ENCODE measurements around the gene CEMIP.

Gene CEMIP

GRCh38 chr15:80778621-80778963 lies 578 bp upstream of the CEMIP start:
- H3K79me2 ChIP-seq (ENCODE audit: insufficient read depth, low read length), result no peaks in the 10 kb centered on the region
- TF ChIP-seq, protein P1, sequence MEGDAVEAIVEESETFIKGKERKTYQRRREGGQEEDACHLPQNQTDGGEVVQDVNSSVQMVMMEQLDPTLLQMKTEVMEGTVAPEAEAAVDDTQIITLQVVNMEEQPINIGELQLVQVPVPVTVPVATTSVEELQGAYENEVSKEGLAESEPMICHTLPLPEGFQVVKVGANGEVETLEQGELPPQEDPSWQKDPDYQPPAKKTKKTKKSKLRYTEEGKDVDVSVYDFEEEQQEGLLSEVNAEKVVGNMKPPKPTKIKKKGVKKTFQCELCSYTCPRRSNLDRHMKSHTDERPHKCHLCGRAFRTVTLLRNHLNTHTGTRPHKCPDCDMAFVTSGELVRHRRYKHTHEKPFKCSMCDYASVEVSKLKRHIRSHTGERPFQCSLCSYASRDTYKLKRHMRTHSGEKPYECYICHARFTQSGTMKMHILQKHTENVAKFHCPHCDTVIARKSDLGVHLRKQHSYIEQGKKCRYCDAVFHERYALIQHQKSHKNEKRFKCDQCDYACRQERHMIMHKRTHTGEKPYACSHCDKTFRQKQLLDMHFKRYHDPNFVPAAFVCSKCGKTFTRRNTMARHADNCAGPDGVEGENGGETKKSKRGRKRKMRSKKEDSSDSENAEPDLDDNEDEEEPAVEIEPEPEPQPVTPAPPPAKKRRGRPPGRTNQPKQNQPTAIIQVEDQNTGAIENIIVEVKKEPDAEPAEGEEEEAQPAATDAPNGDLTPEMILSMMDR (IDR thresholded peaks at IDR 0.05; ENCODE audit: insufficient read depth, low read length, poor library complexity, severe bottlenecking), result no peak
- no peak for TF ChIP-seq EZH2phosphoT487 (conservative IDR thresholded peaks at IDR 0.05; ENCODE audit: low read length)
- H2AFZ ChIP-seq (ENCODE audit: low read depth, low read length, severe bottlenecking), result no peak overlapping the region
- no peaks in the 10 kb centered on the region for H4K20me1 ChIP-seq (ENCODE audit: low read depth, low read length)
- no peak overlapping the region for H3K27ac ChIP-seq (ENCODE audit: low read depth, low read length)
- no peaks in the 10 kb centered on the region for H3K9me2 ChIP-seq (replicated peaks; ENCODE audit: insufficient read depth, low read length)
- no peak overlapping the region for H3K9ac ChIP-seq (ENCODE audit: low read length)
- no peaks in the 10 kb centered on the region for H3K9me3 ChIP-seq (ENCODE audit: insufficient read depth, low read length)
- no peaks in the 10 kb centered on the region for H3F3A ChIP-seq (ENCODE audit: insufficient read depth)
- no peaks in the 10 kb centered on the region for H3K27me3 ChIP-seq (ENCODE audit: low read length)
- H3K36me3 ChIP-seq (ENCODE audit: low read length), result no peaks in the 10 kb centered on the region
- no peak overlapping the region for H3K4me2 ChIP-seq (ENCODE audit: low read depth, low read length, poor library complexity, severe bottlenecking)
- no peak overlapping the region for H3K4me3 ChIP-seq (ENCODE audit: insufficient read depth, low read length, poor library complexity, severe bottlenecking)

GRCh38 chr15:80779658-80780415 lies 667 bp downstream of the CEMIP start:
- Histone ChIP-seq H4K20me1 (ENCODE audit: low read depth, low read length) (no peaks in the 10 kb centered on the region), H3K4me3 (ENCODE audit: insufficient read depth, low read length, poor library complexity, severe bottlenecking) (no peak overlapping the region), H3K27me3 (ENCODE audit: low read length) (no peaks in the 10 kb centered on the region), H3K9ac (ENCODE audit: low read length) (no peak overlapping the region), H3F3A (ENCODE audit: insufficient read depth) (no peaks in the 10 kb centered on the region), H3K27ac (ENCODE audit: low read depth, low read length) (no peak overlapping the region), H3K4me2 (ENCODE audit: low read depth, low read length, poor library complexity, severe bottlenecking) (no peak overlapping the region), H3K79me2 (ENCODE audit: insufficient read depth, low read length) (no peaks in the 10 kb centered on the region), H2AFZ (ENCODE audit: low read depth, low read length, severe bottlenecking) (no peak overlapping the region), H3K9me3 (ENCODE audit: insufficient read depth, low read length) (no peaks in the 10 kb centered on the region), H3K36me3 (ENCODE audit: low read length) (no peaks in the 10 kb centered on the region), H3K9me2 (replicated peaks; ENCODE audit: insufficient read depth, low read length) (no peaks in the 10 kb centered on the region)
- no peak for TF ChIP-seq EZH2phosphoT487 (conservative IDR thresholded peaks at IDR 0.05; ENCODE audit: low read length)
- TF ChIP-seq, protein P1 (IDR thresholded peaks at IDR 0.05; ENCODE audit: insufficient read depth, low read length, poor library complexity, severe bottlenecking), result no peak

- Histone ChIP-seq H3K9ac (ENCODE audit: low read length) (no peak overlapping the region), H3K36me3 (ENCODE audit: low read length) (no peaks in the 10 kb centered on the region), H3K27ac (ENCODE audit: low read depth, low read length) (no peak overlapping the region), H3K27me3 (ENCODE audit: low read length) (no peaks in the 10 kb centered on the region), H3F3A (ENCODE audit: insufficient read depth) (no peaks in the 10 kb centered on the region), H3K79me2 (ENCODE audit: insufficient read depth, low read length) (no peaks in the 10 kb centered on the region), H2AFZ (ENCODE audit: low read depth, low read length, severe bottlenecking) (no peak overlapping the region), H3K4me3 (ENCODE audit: insufficient read depth, low read length, poor library complexity, severe bottlenecking) (no peak overlapping the region), H3K9me2 (replicated peaks; ENCODE audit: insufficient read depth, low read length) (no peaks in the 10 kb centered on the region), H3K9me3 (ENCODE audit: insufficient read depth, low read length) (no peaks in the 10 kb centered on the region), H4K20me1 (ENCODE audit: low read depth, low read length) (no peaks in the 10 kb centered on the region), H3K4me2 (ENCODE audit: low read depth, low read length, poor library complexity, severe bottlenecking) (no peak overlapping the region)
- TF ChIP-seq, protein P1 (IDR thresholded peaks at IDR 0.05; ENCODE audit: insufficient read depth, low read length, poor library complexity, severe bottlenecking), result no peak
- TF ChIP-seq EZH2phosphoT487 (conservative IDR thresholded peaks at IDR 0.05; ENCODE audit: low read length), result no peak
Observed at GRCh38 chr15:80780416-80781221, 1.4 kb downstream of the CEMIP start.

Measured in SU-DHL-6 (cell line).